ENCODE results near the gene CRISPLD2. TPM values are rescaled to one million over a fixed set of nuclear protein-coding genes. Genes with fewer than 3 reads are reported as not detected.
A peak's percentile ranks its signal among the peaks of the same experiment; 100 is the strongest.

The CRISPLD2 gene
- total RNA-seq, 5 donors from 2014 or later (not counting 1 experiment from before 2014, with no cell fraction given), result 0.76 to 2.8 (median 1.8) TPM

DNA sequence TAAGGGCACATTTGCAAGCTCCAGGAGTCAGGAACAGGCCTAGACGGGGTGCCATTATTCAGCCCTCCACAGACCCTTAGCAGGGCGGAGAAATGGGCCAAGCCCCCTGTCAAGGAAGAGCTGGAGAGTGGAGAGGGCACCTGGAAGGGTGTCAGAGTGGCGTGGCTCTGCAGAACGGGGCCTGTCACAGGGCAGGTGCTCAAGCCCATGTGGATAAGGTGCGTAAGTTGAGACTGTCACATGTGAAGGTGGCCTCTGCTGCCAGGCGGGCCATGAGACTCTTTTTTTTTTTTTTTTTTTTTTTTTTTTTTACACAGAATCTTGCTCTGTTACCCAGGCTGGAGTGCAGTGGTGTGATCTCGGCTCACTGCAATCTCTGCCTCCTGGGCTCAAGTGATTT, 12.0 kb upstream of the CRISPLD2 start:
- 89% methylated on average over 2 of the region's 7 CpGs for WGBS (ENCODE audit: insufficient coverage)
- CTCF ChIA-PET, result interaction anchor here in 1 of 2 donors (0.5 kb wide), 1 partner anchor 16 kb away, joined by 3 read pairs; no protein-coding TSS in a partner anchor
- Histone ChIP-seq H3K27me3 (replicated peaks in 1 of 2; ENCODE audit: control insufficient read depth in 2 of 2, extremely low read depth in 1 of 2, insufficient read depth in 2 of 2, low read length in 1 of 2) (peaks cover 0 to 20% of the 10 kb centered on the region in 2 experiments), H3K4me1 (ENCODE audit: control insufficient read depth in 1 of 2, extremely low read depth in 1 of 2, insufficient read depth in 2 of 2, low read length in 2 of 2) (peaks cover 0 to 20% of the 10 kb centered on the region in 2 experiments), H3K9me3 (no peaks in the 10 kb centered on the region), H3K27ac (ENCODE audit: low read length) (no peak overlapping the region), H3K36me3 (ENCODE audit: control insufficient read depth in 2 of 2, extremely low read depth in 1 of 2, insufficient read depth in 1 of 2, low read length in 1 of 2) (no peaks in the 10 kb centered on the region), H3K4me3 (ENCODE audit: control insufficient read depth in 1 of 2, extremely low read depth in 1 of 2, low read length in 1 of 2) (no peak overlapping the region)
- H3K27ac Mint-ChIP-seq, result no peak overlapping the region
- DNase-seq (no peak), ATAC-seq (replicated peaks in 1 of 4) (no peak)
- H3K36me3 Mint-ChIP-seq, result no peaks in the 10 kb centered on the region
- peaks cover 10 to 23% (median 18%) of the 10 kb centered on the region in 3 donors for H3K4me1 Mint-ChIP-seq
- no peaks in the 10 kb centered on the region for H3K9me3 Mint-ChIP-seq
- no peak overlapping the region for H3K4me3 Mint-ChIP-seq
- peaks cover 0 to 10% of the 10 kb centered on the region in 2 donors for H3K27me3 Mint-ChIP-seq
- POLR2A ChIA-PET, result no interaction called here

DNA sequence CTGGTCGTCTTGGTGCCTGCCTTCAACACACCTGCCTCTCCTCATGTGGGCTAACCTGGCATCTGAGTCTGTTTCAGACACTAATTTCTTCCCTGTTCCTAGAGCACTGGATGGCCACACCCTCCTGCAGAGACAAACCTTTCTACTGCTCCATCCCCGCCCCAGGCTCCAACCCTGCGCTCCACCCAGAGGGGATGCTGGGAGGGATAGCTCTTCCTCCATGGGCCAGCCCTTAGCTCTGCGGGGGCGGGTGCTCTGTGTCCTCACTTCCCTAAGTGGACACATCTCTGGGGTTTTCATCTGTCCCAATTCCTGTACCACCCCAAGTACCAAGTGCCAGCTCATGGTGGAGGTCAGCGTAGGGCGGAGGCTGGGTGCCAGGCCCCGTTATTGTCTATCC, 11.0 kb upstream of the CRISPLD2 start:
- Mint-ChIP-seq H3K9me3 (no peaks in the 10 kb centered on the region), H3K27ac (no peak overlapping the region), H3K27me3 (peaks cover 0 to 10% of the 10 kb centered on the region in 2 donors), H3K4me3 (no peak overlapping the region), H3K4me1 (peaks cover 10 to 24% (median 23%) of the 10 kb centered on the region in 3 donors), H3K36me3 (no peaks in the 10 kb centered on the region)
- no peaks in the 10 kb centered on the region for H3K36me3 ChIP-seq (ENCODE audit: control insufficient read depth in 2 of 2, extremely low read depth in 1 of 2, insufficient read depth in 1 of 2, low read length in 1 of 2)
- peaks cover 0 to 18% of the 10 kb centered on the region in 2 experiments for H3K27me3 ChIP-seq (replicated peaks in 1 of 2; ENCODE audit: control insufficient read depth in 2 of 2, extremely low read depth in 1 of 2, insufficient read depth in 2 of 2, low read length in 1 of 2)
- no peak overlapping the region for H3K27ac ChIP-seq (ENCODE audit: low read length)
- POLR2A ChIA-PET, result no interaction called here
- peaks cover 0 to 20% of the 10 kb centered on the region in 2 experiments for H3K4me1 ChIP-seq (ENCODE audit: control insufficient read depth in 1 of 2, extremely low read depth in 1 of 2, insufficient read depth in 2 of 2, low read length in 2 of 2)
- CTCF ChIA-PET, result no interaction called here
- ATAC-seq (replicated peaks in 1 of 4) (no peak), DNase-seq (no peak)
- no peaks in the 10 kb centered on the region for H3K9me3 ChIP-seq
- 70% methylated on average over 2 of the region's 8 CpGs for WGBS (ENCODE audit: insufficient coverage)
- H3K4me3 ChIP-seq (ENCODE audit: control insufficient read depth in 1 of 2, extremely low read depth in 1 of 2, low read length in 1 of 2), result no peak overlapping the region

DNA sequence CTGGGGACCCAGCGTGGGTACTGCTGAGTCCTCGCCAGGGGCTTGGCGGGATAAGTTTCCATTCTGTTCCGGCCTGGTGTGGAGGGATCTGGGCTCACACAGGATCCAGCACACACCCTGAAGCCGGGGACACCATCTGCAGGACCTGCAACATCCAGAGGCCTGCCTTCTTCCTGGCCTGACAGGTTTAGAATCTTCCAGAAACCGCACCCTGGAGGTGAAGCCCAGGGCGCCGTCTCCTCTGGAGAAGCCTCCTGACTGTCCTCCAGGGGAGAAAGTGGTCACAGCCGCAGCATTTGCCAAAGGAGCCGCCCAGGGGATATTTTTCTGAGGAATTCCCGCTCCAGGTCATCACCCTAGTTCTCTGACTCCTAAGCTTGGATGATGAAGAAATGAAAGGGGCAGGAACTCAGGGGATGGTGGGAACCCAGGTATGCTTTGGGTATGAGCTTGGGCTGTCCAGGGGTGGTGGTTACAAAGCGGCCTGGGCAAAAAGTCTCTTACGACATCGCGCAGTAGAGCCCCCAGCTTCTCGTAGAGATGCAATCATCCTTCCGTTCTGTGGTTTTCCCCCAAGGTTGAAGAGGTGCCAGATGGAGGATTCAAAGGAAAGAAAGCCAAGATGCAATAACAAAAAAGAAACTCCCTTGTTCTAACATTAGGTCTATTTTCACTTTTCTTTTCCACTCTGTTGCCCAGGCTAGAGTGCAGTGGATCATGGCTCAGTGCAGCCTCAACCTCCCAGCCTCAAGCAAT, 9.1 kb upstream of the CRISPLD2 start:
- H3K27ac Mint-ChIP-seq, result peak overlapping the region; percentile 29 to 62

DNA sequence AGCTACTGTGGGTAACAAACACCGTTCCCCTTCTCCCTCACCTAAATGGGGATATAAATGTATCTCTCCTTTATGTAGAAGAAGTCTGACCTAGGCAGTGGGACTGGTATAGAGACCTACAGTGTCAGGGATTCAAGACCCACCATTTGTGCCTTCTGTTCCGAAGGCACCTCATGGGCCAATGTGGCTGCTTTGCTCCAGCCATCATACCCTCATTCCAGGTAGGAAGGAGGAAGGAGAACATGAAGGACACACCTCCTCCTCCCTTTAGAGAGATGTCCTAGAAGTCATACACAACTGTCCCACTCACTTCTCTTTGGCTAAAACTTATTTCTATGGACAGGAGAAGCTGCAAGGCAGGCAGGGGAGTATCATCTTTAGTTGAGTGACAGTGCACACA, 8.3 kb upstream of the CRISPLD2 start:
- peaks cover 10 to 24% (median 16%) of the 10 kb centered on the region in 3 donors for H3K4me1 Mint-ChIP-seq
- peaks cover 0 to 12% of the 10 kb centered on the region in 2 experiments for H3K27me3 ChIP-seq (replicated peaks in 1 of 2; ENCODE audit: control insufficient read depth in 2 of 2, extremely low read depth in 1 of 2, insufficient read depth in 2 of 2, low read length in 1 of 2)
- DNase-seq (no peak), ATAC-seq (replicated peaks in 1 of 4) (no peak)
- peak overlapping the region in 1 of 3 donors; percentile 48 for H3K4me3 Mint-ChIP-seq
- H3K27ac Mint-ChIP-seq, result no peak overlapping the region
- H3K4me3 ChIP-seq (ENCODE audit: control insufficient read depth in 1 of 2, extremely low read depth in 1 of 2, low read length in 1 of 2), result no peak overlapping the region
- H3K27ac ChIP-seq (ENCODE audit: low read length), result no peak overlapping the region
- no peaks in the 10 kb centered on the region for H3K9me3 Mint-ChIP-seq
- ChIA-PET CTCF (interaction anchor here in 1 of 2 donors (0.6 kb wide), 1 partner anchor 120 kb away, joined by 3 read pairs; no protein-coding TSS in a partner anchor), POLR2A (no interaction called here)
- no peaks in the 10 kb centered on the region for H3K36me3 Mint-ChIP-seq
- H3K4me1 ChIP-seq (ENCODE audit: control insufficient read depth in 1 of 2, extremely low read depth in 1 of 2, insufficient read depth in 2 of 2, low read length in 2 of 2), result peaks cover 0 to 14% of the 10 kb centered on the region in 2 experiments
- no CpG with 5 or more reads among the region's 2 CpGs for WGBS (ENCODE audit: insufficient coverage)
- H3K27me3 Mint-ChIP-seq, result peaks cover 0 to 10% of the 10 kb centered on the region in 2 donors
- no peaks in the 10 kb centered on the region for H3K36me3 ChIP-seq (ENCODE audit: control insufficient read depth in 2 of 2, extremely low read depth in 1 of 2, insufficient read depth in 1 of 2, low read length in 1 of 2)
- H3K9me3 ChIP-seq, result no peaks in the 10 kb centered on the region

More for the DNA sequence above, 9.1 kb upstream of the CRISPLD2 start:
- no peaks in the 10 kb centered on the region for H3K9me3 Mint-ChIP-seq
- H3K4me3 Mint-ChIP-seq, result peak overlapping the region in 1 of 3 donors; percentile 48
- Histone ChIP-seq H3K27me3 (replicated peaks in 1 of 2; ENCODE audit: control insufficient read depth in 2 of 2, extremely low read depth in 1 of 2, insufficient read depth in 2 of 2, low read length in 1 of 2) (peaks cover 0 to 16% of the 10 kb centered on the region in 2 experiments), H3K36me3 (ENCODE audit: control insufficient read depth in 2 of 2, extremely low read depth in 1 of 2, insufficient read depth in 1 of 2, low read length in 1 of 2) (no peaks in the 10 kb centered on the region), H3K27ac (ENCODE audit: low read length) (no peak overlapping the region), H3K4me3 (ENCODE audit: control insufficient read depth in 1 of 2, extremely low read depth in 1 of 2, low read length in 1 of 2) (no peak overlapping the region), H3K9me3 (no peaks in the 10 kb centered on the region), H3K4me1 (ENCODE audit: control insufficient read depth in 1 of 2, extremely low read depth in 1 of 2, insufficient read depth in 2 of 2, low read length in 2 of 2) (peaks cover 0 to 20% of the 10 kb centered on the region in 2 experiments)
- peak in 3 of 4 experiments; percentile 29 to 88 (median 51) for ATAC-seq (replicated peaks in 1 of 4)
- WGBS (ENCODE audit: insufficient coverage), result 76% methylated on average over 10 of the region's 17 CpGs
- H3K4me1 Mint-ChIP-seq, result peaks cover 10 to 24% (median 20%) of the 10 kb centered on the region in 3 donors
- CTCF ChIA-PET, result no interaction called here
- POLR2A ChIA-PET, result no interaction called here
- no peaks in the 10 kb centered on the region for H3K36me3 Mint-ChIP-seq
- DNase-seq, result peak in 4 of 35 experiments; percentile 4 to 49 (median 9)
- H3K27me3 Mint-ChIP-seq, result peaks cover 0 to 10% of the 10 kb centered on the region in 2 donors

GRCh38 chr16:84813141-84813934, 6.4 kb upstream of the CRISPLD2 start:
- H3K27ac Mint-ChIP-seq, result peak overlapping the region in 1 of 2 donors; percentile 9
- DNase-seq, result no peak
- H3K36me3 ChIP-seq (ENCODE audit: control insufficient read depth in 2 of 2, extremely low read depth in 1 of 2, insufficient read depth in 1 of 2, low read length in 1 of 2), result no peaks in the 10 kb centered on the region

DNA sequence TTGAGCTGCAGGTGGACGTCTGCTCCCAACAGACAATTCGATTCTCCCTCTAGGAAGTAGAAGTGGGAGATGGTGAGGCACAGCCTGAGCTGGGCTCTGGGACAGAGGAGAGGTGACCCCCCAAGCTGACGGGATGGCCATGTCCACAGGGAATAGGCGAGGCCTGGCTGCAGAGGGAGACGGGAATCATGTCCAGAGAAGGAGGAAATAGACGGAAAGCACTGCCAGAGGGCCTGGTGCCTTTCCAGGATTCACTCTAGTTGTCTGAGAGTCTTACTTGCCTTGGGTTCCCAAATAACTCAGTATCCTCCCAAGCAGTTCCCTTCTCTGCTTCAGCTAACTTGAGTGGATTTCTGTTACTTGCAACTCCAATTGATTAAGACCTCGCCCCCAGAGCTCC, 4.3 kb upstream of the CRISPLD2 start:
- H3K36me3 Mint-ChIP-seq, result no peaks in the 10 kb centered on the region
- DNase-seq (no peak), ATAC-seq (replicated peaks in 1 of 4) (no peak)
- H3K27ac Mint-ChIP-seq, result no peak overlapping the region
- H3K9me3 Mint-ChIP-seq, result no peaks in the 10 kb centered on the region
- H3K4me1 Mint-ChIP-seq, result peaks cover 16 to 30% (median 17%) of the 10 kb centered on the region in 3 donors
- H3K4me3 ChIP-seq (ENCODE audit: control insufficient read depth in 1 of 2, extremely low read depth in 1 of 2, low read length in 1 of 2), result no peak overlapping the region
- no peak overlapping the region for H3K27ac ChIP-seq (ENCODE audit: low read length)
- 63% methylated on average over 3 of the region's 7 CpGs for WGBS (ENCODE audit: insufficient coverage)
- H3K4me3 Mint-ChIP-seq, result no peak overlapping the region
- H3K27me3 Mint-ChIP-seq, result peaks cover under 1 to 5% of the 10 kb centered on the region in 2 donors
- peaks cover 6 to 19% of the 10 kb centered on the region in 2 experiments for H3K4me1 ChIP-seq (ENCODE audit: control insufficient read depth in 1 of 2, extremely low read depth in 1 of 2, insufficient read depth in 2 of 2, low read length in 2 of 2)
- H3K9me3 ChIP-seq, result no peaks in the 10 kb centered on the region
- CTCF ChIA-PET, result no interaction called here
- peaks cover 0 to 25% of the 10 kb centered on the region in 2 experiments for H3K27me3 ChIP-seq (replicated peaks in 1 of 2; ENCODE audit: control insufficient read depth in 2 of 2, extremely low read depth in 1 of 2, insufficient read depth in 2 of 2, low read length in 1 of 2)
- POLR2A ChIA-PET, result no interaction called here
- no peaks in the 10 kb centered on the region for H3K36me3 ChIP-seq (ENCODE audit: control insufficient read depth in 2 of 2, extremely low read depth in 1 of 2, insufficient read depth in 1 of 2, low read length in 1 of 2)

More at GRCh38 chr16:84813141-84813934, 6.4 kb upstream of the CRISPLD2 start:
- Histone ChIP-seq H3K4me1 (ENCODE audit: control insufficient read depth in 1 of 2, extremely low read depth in 1 of 2, insufficient read depth in 2 of 2, low read length in 2 of 2) (peaks cover 0 to 14% of the 10 kb centered on the region in 2 experiments), H3K9me3 (no peaks in the 10 kb centered on the region), H3K4me3 (ENCODE audit: control insufficient read depth in 1 of 2, extremely low read depth in 1 of 2, low read length in 1 of 2) (no peak overlapping the region), H3K27me3 (replicated peaks in 1 of 2; ENCODE audit: control insufficient read depth in 2 of 2, extremely low read depth in 1 of 2, insufficient read depth in 2 of 2, low read length in 1 of 2) (peaks cover 0 to 9% of the 10 kb centered on the region in 2 experiments), H3K27ac (ENCODE audit: low read length) (no peak overlapping the region)
- H3K27me3 Mint-ChIP-seq, result peaks cover 0 to 3% of the 10 kb centered on the region in 2 donors
- peaks cover 10 to 24% (median 12%) of the 10 kb centered on the region in 3 donors for H3K4me1 Mint-ChIP-seq
- H3K9me3 Mint-ChIP-seq, result no peaks in the 10 kb centered on the region
- CTCF ChIA-PET, result no interaction called here
- no peak overlapping the region for H3K4me3 Mint-ChIP-seq
- WGBS (ENCODE audit: insufficient coverage), result 75% methylated on average over 14 of the region's 15 CpGs
- H3K36me3 Mint-ChIP-seq, result no peaks in the 10 kb centered on the region
- POLR2A ChIA-PET, result no interaction called here
- no peak for ATAC-seq (replicated peaks in 1 of 4)
